Activated T-cell treated with anti-CD3 and anti-CD28 coated beads for 24 hours (primary cell): ENCODE data around the gene RNF182.
A peak's percentile ranks its signal among the peaks of the same experiment; 100 is the strongest.
"Not testable (repeated sequence)": the region's sequence is repeated elsewhere in the genome, so short reads cannot be mapped to it uniquely, and the experiment has no call there.

ENCODE experiments used
- DNase-seq: peaks from one replicate; pipeline ENCODE4 v3.0.0-alpha.2; 2020; ENCODE audit warnings: low read depth

The RNF182 gene, protein sequence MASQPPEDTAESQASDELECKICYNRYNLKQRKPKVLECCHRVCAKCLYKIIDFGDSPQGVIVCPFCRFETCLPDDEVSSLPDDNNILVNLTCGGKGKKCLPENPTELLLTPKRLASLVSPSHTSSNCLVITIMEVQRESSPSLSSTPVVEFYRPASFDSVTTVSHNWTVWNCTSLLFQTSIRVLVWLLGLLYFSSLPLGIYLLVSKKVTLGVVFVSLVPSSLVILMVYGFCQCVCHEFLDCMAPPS

DNA sequence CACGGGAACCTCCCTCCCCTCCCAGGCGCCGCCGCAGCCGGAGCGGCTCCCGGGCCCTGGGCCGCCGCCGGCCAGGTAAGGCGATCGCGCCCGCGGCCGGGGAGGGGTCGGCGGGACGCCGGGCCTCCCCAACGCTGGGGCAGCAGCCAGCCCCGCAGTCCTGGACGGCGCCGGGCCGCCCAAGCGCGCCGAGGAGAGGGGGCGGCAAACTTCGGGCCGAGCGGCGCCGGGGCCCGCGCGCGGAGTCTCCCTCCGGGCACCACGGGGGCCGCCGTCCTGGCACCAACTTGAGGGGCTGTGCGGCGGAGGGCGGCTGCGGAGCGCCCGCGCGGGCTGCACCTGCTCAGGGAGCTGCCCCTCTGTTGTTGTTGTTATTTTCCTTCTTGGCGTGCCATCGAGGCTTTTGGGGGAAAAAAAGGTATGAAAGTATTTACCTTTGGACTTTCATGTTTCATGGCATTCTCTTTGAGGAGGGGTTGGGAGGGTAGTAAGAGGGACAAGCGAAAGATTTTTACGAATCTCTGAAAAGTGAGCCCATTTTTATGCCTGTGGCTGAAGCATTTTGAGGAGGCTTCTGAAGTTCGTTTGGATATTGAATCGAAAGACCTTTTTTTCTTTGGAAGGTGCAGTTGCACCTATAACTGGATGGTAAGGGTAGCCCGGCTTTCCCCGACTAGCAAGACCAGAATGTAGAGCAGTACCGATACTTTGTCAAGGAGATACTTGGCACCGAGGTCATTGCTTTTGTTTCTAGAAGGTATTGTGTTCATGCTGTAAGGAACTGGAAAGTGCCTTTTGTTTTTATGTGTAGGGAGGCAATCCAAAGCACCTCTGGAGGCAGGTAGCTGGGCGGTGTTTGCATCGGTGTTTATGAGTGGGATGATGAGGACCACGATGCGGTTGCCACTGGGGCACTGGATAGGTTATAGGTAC lies at the start of gene RNF182:
RNF182 (plus strand) TSS at position 4 of the 933 bp plus-strand sequence. CDS start 52,168 bp downstream, outside the sequence.
- DNase-seq = peak; percentile 15

DNA sequence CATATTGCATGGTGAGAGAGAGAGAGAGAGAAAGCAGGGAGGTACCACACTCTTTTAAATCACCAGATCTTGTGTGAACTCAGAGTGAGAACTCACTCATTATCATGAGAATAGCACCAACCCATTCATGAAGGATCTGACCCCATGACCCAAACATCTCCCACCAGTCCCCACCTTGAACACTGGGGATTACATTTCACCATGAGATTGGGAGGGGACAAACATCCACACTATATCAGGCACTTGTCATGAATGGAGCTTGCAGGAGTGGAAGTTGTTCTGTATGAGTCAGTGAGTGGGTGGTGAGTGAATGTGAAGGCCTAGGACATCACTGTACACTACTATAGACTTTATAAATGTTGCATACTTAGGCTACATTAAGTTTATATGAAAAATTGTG lies 47.7 kb upstream of the RNF182 start:
- no peak for DNase-seq

DNA sequence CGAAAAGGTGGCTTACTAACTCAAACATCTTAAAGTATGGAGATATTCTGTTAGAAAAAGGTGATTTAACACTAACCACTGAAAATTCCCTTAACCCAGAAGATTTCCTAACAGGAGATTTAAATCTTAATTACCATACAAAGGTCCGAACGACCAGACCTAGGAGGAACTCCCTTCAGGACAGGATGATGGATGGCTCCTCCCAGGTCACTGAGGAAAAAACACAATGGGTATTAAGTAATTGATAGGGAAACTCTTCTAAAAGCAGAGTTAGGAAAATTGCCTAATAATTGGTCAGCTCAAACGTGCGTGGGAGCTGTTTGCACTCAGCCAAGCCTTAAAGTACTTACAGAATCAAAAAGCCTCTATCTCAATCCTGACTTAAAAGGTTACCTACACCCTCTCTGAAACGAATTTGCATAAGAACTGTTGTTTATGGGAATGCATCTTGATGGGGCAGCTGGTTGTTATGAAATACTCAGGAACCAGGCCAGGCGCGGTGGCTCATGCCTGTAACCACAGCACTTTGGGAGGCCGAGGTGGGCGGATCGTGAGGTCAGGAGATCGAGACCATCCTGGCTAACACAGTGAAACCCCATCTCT lies 44.6 kb upstream of the RNF182 start:
- not testable (repeated sequence) for DNase-seq

DNA sequence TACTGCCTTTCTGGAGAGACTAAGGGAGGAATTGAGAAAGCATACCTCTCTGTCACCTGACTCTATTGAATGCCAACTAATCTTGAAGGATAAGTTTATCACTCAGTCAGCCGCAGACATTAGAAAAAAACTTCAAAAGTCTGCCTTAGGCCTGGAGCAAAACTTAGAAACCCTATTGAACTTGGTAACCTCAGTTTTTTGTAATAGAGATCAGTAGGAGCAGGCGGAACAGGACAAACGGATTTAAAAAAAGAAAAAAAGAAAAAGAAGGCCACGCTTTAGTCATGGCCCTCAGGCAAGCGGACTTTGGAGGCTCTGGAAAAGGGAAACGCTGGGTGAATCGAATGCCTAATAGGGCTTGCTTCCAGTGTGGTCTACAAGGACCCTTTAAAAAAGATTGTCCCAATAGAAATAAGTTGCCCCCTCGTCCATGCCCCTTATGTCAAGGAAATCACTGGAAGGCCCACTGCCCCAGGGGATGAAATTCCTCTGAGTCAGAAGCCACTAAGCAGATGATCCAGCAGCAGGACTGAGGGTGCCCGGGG lies 43.1 kb upstream of the RNF182 start:
- DNase-seq = no peak

DNA sequence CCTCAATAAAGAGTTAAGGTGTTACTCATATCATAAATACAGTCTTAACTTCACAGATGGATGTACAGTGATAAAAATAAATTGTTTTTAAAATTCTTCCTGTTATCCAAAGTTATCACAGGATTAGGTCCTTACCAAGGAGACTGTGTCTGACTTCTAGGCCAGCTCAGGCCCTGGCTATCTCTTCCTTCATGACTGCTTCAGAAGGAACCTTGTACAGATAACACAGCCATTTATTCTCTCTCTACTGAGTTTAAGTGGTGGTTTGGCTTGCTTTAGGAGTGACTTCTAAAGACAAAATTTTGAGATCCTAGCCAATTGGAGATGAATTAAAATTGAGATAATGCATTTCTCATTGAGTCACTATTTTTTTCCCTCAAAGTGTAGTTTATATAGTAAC lies 40.8 kb upstream of the RNF182 start:
- no peak for DNase-seq

DNA sequence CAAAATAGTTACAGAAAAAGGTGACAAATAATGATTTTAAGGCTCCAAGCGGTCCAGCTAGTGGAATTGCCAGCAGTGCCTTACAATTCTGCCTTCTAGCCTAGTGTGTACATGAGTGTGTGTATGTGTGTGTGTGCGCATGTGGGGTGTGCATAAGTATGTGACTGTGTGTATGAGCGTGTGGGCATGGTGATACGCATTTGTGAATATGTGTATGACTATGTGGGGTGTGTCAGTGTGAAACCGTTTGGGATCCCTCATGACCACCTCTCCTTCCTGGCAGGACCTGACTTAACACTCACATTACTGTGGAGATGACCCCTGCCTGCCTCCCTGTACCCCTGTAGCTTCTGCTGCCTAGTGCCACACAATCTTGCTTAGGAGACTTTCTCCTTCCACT lies 40.4 kb upstream of the RNF182 start:
- no peak for DNase-seq

DNA sequence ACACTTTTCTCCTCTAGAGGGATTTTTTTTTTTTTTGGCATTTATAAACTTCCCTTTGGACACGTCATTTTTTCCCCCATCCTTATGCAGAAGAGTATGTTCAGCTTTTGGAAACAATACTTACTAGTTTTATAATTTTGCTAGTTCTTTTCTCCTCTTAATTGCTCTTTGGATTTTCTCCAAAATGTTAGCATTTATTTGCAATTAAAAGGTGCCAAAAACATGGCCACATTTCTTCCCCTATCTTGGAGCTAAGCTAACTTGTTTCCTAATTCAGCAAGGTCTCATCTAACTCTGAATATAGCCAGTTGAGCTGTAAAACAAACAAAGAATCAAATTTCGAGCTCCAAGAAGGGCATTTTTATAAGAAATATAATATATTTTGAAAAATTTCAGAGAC lies 39.2 kb upstream of the RNF182 start:
- no peak for DNase-seq

DNA sequence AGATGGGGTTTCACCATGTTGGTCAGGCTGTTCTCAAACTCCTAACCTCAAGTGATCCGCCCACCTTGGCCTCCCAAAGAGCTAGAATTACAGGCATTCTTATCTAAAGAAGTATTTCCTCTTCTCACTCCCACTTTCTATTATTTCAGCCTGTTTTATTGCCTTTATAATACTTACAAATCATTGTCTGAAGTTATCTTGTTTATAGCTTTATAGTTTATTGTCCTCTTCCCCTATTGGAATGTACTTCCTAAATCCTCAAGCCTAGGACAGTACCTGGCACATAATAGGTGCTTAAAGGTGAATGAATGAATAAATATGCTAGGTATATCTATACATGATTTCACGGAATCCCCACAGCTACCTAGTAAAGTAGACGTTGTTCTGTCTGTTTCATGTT lies 37.8 kb upstream of the RNF182 start:
- no peak for DNase-seq

DNA sequence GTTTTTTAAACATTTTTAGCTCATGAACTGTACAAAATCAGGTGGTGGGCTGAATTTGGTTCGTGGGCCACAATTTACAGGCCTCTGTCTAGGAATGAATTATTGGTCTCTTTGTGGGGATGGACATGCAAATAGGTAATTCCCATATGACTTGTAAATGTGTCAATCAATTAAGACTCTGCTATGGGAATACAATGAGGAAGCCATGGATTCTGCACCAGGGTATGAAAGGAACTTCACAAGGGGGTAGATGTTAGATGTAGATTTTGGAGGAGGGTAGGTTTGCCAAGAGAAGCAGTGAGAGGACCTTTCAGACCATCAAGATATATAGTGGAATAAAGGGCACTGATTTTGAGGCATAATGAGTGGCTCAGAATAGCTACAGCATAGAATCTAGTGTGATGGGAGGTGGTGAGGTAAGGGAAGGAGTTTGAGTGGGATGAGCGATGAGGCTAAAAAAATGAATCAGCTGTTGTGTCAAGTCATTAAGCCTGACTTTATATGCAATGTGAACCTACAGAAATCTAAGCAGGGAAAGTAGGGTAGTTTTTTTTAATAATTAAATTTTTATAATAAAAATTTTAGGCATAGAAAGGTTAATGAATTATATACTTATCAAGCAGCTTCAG lies 32.6 kb upstream of the RNF182 start:
- no peak for DNase-seq

DNA sequence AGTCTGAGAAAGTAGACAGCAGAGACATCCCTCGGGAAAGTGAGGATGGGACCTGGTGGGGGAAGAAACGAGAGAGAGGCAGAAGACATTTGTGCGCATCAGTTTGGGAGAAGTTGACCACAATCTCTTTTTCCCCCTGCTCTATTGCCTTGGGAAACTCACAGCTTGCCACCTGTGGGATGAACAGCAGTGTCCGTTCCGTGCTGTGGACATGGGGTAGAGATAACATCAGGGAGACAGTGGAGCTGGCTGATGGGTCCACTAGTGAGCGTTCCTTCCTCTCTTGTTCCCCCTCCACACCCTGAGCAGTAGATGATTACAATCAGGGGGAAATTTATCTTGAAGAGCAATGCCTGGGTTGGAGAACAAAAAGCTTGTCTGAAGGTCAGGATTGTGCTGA lies 21.8 kb upstream of the RNF182 start:
- no peak for DNase-seq

DNA sequence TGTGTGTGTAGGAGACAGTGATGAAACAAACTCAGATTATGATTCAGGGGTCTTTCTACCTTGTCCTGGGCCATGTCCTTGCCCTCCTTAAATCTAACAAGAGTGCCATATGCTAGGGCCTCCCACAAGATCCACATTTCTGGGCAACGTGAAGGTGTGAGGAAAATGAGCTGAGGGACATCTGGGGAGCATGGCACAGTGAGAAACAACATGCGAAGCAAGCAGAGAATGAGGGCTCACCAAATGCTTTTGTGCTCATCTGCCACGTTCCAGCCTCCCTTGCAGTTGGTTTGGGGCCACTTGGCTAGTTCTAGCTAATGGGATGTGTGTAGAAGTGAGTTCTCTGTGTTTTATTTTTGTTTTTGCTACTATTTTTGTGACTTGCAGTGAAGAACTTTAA lies 21.4 kb upstream of the RNF182 start:
- DNase-seq = no peak

DNA sequence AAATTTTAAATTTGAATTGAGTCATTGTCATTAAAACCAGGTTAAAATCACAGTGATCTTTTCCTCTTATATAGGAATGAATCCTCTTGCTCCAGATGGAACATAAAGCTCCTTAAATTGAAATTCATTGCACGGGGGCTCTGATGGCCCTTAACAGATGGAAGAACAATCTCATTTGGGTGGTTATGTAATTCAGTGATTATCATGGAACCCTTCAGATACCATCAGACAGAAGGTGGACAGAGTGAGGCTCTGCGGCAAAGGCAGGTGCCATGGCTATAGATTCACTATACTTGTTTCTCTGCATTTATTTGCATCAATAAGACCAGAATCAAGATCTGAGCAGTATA lies 17.8 kb upstream of the RNF182 start:
- no peak for DNase-seq

DNA sequence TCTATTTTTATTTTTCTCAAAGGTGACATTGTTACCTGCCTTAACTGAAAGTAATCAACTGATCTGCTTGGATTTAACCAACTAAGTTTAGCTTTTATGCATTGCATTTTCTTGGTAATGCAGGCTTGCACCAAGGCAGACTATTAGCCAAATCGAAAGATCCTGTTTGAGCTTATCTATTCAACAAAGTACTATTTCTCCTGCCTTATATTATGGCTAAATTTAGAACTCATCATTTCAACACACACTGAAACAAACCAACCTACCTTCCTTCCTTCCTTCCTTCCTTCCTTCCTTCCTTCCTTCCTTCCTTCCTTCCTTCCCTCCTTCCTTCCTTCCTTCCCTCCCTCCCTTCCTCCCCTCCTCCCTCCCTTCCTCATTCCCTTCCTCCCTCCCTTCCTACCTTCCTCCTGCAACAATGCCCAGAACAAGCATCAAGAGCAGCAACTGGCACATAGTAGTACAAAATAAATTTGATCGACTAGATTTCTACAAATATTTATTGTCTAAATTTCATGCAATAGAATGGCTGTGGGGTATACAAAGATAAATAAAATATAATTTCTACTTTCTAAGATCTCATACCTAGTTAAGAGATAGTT lies 17.0 kb upstream of the RNF182 start:
- DNase-seq = no peak

DNA sequence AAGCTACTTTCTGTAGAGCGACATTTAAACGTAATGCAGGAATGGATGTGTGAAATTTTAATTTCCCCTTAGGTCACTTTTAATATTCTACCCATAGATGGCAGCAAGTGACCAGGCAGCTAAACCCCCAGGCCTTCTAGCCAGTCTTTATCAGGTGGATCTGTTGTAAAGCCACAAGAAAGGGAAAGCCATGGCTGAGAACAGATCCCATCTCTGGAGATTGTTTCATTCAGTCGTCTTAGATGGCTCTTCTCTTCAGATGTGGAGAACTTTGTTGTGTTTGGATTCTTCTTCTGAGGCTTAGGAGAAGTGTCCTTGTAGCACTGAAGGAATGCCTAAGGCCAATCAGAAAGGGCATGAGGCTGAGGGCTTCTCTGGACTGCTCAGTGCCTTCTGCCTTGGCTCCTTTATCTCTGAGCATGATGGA lies 15.8 kb upstream of the RNF182 start:
- peak; percentile 26 for DNase-seq

DNA sequence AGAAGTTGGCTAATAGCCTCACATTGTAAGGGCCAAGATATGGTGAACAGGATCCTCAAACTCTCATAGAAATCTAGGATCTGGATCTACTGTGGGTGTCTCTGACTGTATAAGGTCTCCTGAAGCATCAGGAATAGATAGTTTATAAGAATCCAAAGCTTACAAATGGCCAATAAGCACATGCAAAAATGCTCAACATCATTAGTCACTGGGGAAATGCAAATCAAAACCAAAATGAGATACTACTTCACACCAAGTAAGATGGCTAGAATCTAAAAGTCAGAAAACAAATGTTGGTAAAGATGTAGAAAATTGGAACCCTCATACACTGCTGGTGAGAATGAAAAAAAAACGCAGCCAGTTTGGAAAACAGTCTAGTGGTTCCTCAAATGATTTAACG lies 14.3 kb upstream of the RNF182 start:
- DNase-seq = no peak

DNA sequence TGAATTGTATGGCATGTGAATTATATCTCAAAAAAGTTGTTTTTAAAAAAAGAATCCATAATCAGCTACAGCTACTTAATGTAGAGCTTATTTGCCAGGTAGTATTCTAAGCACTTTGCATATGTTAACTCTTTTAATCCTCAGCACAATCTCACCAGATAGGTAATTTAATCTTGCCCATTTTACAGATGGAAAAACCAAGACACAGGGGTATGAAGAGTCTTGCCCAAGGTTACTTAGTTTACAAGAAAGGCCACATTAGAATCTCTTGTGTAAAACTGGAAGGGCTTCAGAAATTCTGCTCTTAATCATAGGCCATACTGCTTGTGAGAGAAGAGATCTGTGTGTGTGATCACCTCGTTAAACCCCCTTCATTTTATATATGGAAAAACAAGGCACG lies 13.4 kb upstream of the RNF182 start:
- DNase-seq = no peak

DNA sequence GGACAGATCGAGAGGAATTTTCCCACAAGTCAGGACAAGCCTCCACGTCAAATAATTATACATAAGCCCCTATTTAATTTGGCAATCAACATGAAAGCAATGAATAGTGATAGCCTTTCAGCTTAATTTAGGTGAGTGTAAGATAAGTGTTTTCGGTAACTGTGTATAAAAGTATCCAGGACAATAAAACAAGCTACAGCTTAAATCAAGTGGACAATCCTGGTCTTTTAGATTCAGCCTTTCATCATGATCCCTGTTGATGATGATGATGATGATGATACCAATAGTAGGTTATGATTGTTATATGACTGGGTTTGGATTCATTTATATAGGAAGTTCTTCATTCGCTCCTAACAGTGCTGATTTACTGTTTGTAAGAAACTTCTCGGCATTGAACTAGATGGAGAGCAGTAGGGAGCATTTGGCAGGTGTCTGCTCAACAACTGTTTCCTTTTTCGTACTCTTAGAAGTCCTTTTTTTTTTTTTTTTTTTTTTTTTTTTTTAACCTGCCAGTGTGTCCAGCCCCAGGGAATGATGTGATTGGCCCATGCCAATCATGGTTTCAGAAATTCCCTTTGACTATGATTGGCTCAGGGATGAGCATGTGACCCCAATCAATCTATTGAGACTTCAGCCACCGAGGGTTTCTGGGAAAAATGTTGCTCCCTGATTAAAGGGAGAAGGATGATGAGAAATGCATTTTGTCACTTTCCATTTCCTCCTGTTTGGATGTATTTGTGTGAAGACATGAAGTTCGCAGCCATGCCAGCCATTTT lies 11.3 kb upstream of the RNF182 start:
- no peak for DNase-seq

DNA sequence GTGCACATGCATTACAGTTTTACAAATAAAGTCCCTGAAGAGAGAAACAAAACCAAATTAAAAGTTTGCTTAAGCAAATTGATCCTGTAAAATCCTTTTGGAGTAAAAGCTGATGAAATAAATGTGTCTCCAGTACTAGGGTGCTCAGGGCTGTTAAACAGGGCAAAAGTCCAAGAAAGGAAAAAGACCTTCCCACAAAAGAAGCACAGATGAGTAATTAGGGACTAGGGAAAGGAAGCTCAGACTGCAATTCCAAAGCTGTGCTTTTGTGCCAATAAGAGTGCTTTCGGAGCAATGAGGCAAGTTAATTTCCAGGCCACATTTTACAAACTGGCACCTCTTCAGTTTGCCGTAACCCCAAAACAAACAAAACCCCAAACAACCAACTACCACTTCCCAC lies 10.4 kb upstream of the RNF182 start:
- no peak for DNase-seq

DNA sequence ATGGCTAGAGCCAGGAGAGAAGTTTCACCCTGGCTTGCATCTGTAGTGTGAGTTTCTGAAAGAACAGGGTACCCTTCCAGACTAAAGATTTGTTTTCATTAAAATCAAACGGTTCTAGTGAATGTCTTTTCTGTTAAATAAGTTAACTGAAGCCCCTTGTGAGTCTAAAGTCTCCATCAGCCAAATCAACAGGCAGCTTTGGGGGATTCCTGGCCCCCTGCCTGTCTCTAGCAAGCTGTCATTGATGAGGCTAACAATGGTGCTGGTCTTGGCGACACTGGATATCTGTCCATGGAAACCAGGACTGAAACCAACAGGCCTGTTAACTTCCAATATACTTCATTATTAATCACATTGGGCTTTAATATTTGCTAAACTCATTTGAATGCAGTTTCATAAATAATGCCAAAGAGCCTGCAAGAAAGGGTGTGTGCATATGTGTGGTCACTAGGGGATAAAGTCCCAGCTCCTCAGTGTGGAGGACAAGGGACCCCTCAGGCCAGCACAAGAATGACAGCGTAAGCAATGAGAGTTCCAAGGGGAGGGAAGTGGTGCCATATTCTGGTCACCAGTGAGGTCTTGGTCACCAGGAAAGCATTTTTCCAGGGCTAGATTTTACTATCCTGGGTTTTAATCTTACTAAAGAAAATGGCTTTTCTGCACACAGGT lies 9.1 kb upstream of the RNF182 start:
- no peak for DNase-seq

DNA sequence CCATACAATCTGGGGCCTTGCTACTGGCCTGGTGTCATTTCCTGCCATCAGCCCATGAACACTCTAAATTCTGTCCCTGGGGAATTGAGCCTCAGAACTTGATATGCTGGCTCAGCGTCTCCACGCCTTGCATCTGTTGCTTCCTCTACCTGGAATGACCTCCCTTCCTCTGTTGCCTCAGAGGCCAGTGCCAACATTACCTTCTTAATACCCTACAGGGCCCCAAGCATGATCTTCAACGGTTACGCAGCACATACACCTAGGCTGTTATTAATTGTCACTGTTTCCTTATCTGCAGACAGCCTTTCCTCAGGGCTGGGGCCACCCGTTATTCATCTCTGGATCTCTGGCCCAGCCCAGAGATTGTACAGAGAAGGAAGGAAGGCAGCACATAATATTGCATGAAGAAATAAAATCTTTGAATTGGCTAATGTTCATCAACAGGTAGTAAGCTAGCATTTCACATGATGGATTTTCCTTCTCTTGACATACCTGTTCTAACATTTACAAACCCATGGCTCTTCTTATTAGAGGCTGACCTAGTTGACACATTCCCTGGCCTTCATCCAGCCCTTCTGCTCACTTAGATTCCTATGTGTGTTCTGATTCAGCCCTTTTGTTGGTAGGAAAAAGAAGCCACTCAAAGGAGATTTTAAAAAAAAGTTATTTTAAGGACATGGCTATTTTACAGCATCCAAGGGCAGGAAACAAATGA lies 8.4 kb upstream of the RNF182 start:
- DNase-seq = no peak
